Pancreas (tissue), 10 donors: ENCODE results near the gene PXMP2. TPM values are rescaled to one million over a fixed set of nuclear protein-coding genes. Genes with fewer than 3 reads are reported as not detected.

Experiments used
- ATAC-seq, 4 donors: fragments of 200-7000 bp; cut with Tn5 transposase; one replicate each; pipeline versions ENCODE4 v1.8.0 to v1.9.1; 2020; ENCODE audit warnings: mild to moderate bottlenecking in 4 of 4, moderate library complexity in 4 of 4
- DNase-seq, 6 donors: peaks; one replicate each; pipeline ENCODE4 v3.0.0-alpha.2; 2020
- FAIRE-seq: peaks from 2 replicates; lab custom pipeline; 2012; peaks lifted over from hg19 to GRCh38; lab: Jason Lieb, UNC
- H3K27ac ChIP-seq, 4 donors: fragments of 200-600 bp; sonication (generic); 1 replicate in 3 of 4; 2 replicates in 1 of 4; pipeline versions ENCODE4 v1.5.0 to v1.8.0; 2020
- H3K27me3 ChIP-seq, 4 donors: fragments of 200-600 bp; one replicate each; pipeline ENCODE4 v1.8.0; 2021
- H3K36me3 ChIP-seq, 3 donors: fragments of 200-600 bp; sonication (generic) in 1 of 3; one replicate each; pipeline versions ENCODE4 v1.5.0 to v1.8.0; 2020 to 2021
- H3K4me1 ChIP-seq, 3 donors: fragments of 200-600 bp; one replicate each; pipeline ENCODE4 v1.8.0; 2021
- H3K4me3 ChIP-seq, 4 donors: fragments of 200-600 bp; sonication (generic) in 2 of 4; one replicate each; pipeline versions ENCODE4 v1.5.0 to v1.8.0; 2020 to 2021
- H3K9me3 ChIP-seq, 4 donors: fragments of 200-600 bp; one replicate each; pipeline ENCODE4 v1.8.0; 2021
- CTCF ChIP-seq, 4 donors: fragments of 200-600 bp; sonication (generic) in 3 of 4; IDR thresholded peaks; one replicate each; pipeline versions ENCODE4 v1.5.0 to v1.8.0; 2021; ENCODE audit warnings: antibody characterized with exemption in 4 of 4
- WGBS, 2 donors: extraction: QIAGEN DNeasy Blood & Tissue Kit; methylation state at CpG; one replicate each; pipeline ENCODE4 v1.1.7; 2013; 5-methylcytosine and 5-hydroxymethylcytosine counted together
- intact Hi-C, 3 donors: fragments of 100-400 bp; cut with DNase I; formaldehyde crosslinking; loops; one replicate each; pipeline versions ENCODE4 v1.11.1 to v1.14.2; 2022
- polyA plus RNA-seq, 2 donors: library from polyadenylated mRNA; stranded (reverse); fragments of 200-250 nt; gene quantifications; one replicate each; pipeline ENCODE4 v1.2.3, GENCODE V29; 2013
- total RNA-seq, 6 donors: library from RNA; stranded (reverse); fragmentation: NEBNext Ultra II Directional in 4 of 6; extraction: Animal tissue kit (Norgen Biotek cat#: 25700) in 4 of 6; gene quantifications; one replicate each; pipeline versions ENCODE4 v1.2.1 to v1.2.4, GENCODE V29; 2021 to 2023
- donor health status: healthy with polysubstance abuse.
- donor health status: DM: no; HTN: no; CAD: no; lungs with moderate emphysema.
- donor health status: DM: no; HTN: no; CAD: no.
- donor health status: control.
- donor health status: control.
- donor health status: Bipolar disorder and iron deficiency.
- donor health status: DM: yes; HTN: yes; CAD: no.
- donor health status: DM: no; HTN: no; CAD: no.
- donor health status: DM: no; HTN: no; CAD: no.
- donor health status: DM: yes; HTN: yes; CAD: no.

Gene PXMP2
- total and polyA plus RNA-seq, 8 donors: 7.7 to 27.1 (median 13.3) TPM

- DNase-seq: no peak
- H3K27me3 ChIP-seq: no peaks in the 10 kb centered on the region
- ATAC-seq: no peak
- intact Hi-C loops: no loop called here
- no peak overlapping the region for H3K4me3 ChIP-seq
- no peak for TF ChIP-seq CTCF (IDR thresholded peaks at IDR 0.05)
- FAIRE-seq: no peak
- H3K4me1 ChIP-seq: no peaks in the 10 kb centered on the region
- no peaks in the 10 kb centered on the region for H3K9me3 ChIP-seq
- no peak overlapping the region for H3K27ac ChIP-seq
- WGBS, 2 donors: 88 to 95% methylated on average over 7 of the region's 7 CpGs
- peaks cover 3 to 22% (median 7%) of the 10 kb centered on the region in 3 donors for H3K36me3 ChIP-seq
Measured at GRCh38 chr12:132653567-132654290, 33.7 kb upstream of the PXMP2 start.

- H3K4me1 ChIP-seq: no peaks in the 10 kb centered on the region
- H3K9me3 ChIP-seq: no peaks in the 10 kb centered on the region
- H3K4me3 ChIP-seq: no peak overlapping the region
- intact Hi-C loops: no loop called here
- peaks cover 3 to 40% (median 7%) of the 10 kb centered on the region in 3 donors for H3K36me3 ChIP-seq
- DNase-seq: no peak
- no peak for ATAC-seq
- no peak for TF ChIP-seq CTCF (IDR thresholded peaks at IDR 0.05)
- 96 to 97% methylated on average over 12 of the region's 12 CpGs for whole genome bisulfite sequencing, 2 donors
- FAIRE-seq: no peak
- H3K27ac ChIP-seq: no peak overlapping the region
- H3K27me3 ChIP-seq: no peaks in the 10 kb centered on the region
Measured at GRCh38 chr12:132657004-132657727, 30.2 kb upstream of the PXMP2 start.

GRCh38 chr12:132658149-132658894 is 29.1 kb upstream of the PXMP2 start:
- WGBS, 2 donors: 93 to 95% methylated on average over 32 of the region's 32 CpGs
- Histone ChIP-seq H3K4me3 (no peak overlapping the region), H3K36me3 (peaks cover 3 to 44% (median 7%) of the 10 kb centered on the region in 3 donors), H3K27ac (no peak overlapping the region), H3K4me1 (no peaks in the 10 kb centered on the region), H3K9me3 (no peaks in the 10 kb centered on the region), H3K27me3 (no peaks in the 10 kb centered on the region)
- DNase-seq (no peak), FAIRE-seq (no peak), ATAC-seq (no peak)
- no peak for TF ChIP-seq CTCF (IDR thresholded peaks at IDR 0.05)
- intact Hi-C loops: no loop called here

GRCh38 chr12:132659146-132659545 is 28.2 kb upstream of the PXMP2 start:
- H3K36me3 ChIP-seq: peaks cover 3 to 44% (median 7%) of the 10 kb centered on the region in 3 donors
- TF ChIP-seq CTCF (IDR thresholded peaks at IDR 0.05): no peak
- ATAC-seq (no peak), FAIRE-seq (no peak), DNase-seq (no peak)
- no peaks in the 10 kb centered on the region for H3K27me3 ChIP-seq
- 94 to 96% methylated on average over 16 of the region's 16 CpGs for WGBS, 2 donors
- intact Hi-C loops: no loop called here
- no peaks in the 10 kb centered on the region for H3K4me1 ChIP-seq
- H3K9me3 ChIP-seq: no peaks in the 10 kb centered on the region
- H3K4me3 ChIP-seq: no peak overlapping the region
- H3K27ac ChIP-seq: no peak overlapping the region
